NB4 (cell line): ENCODE data around the gene EAF1.

ENCODE experiments used
- CTCF ChIP-seq: IDR thresholded peaks from one replicate; pipeline ENCODE4 v1.5.1; 2012; ENCODE audit warnings: low read depth, low read length
- POLR2A ChIP-seq: IDR thresholded peaks from 2 replicates; pipeline ENCODE4 v1.6.1; 2011; ENCODE audit warnings: mild to moderate bottlenecking; ENCODE audit not compliant: insufficient read length; ENCODE audit errors: extremely low read depth

- TF ChIP-seq CTCF (no peak), POLR2A (no peak)
These were observed 41.3 kb upstream of the EAF1 start for GRCh38 chr3:15385901-15386653.
